ENCODE data around the gene LEKR1.
"Not testable (repeated sequence)": the region's sequence is repeated elsewhere in the genome, so short reads cannot be mapped to it uniquely, and the experiment has no call there.

Gene LEKR1

GRCh38 chr3:156826144-156826895 is at the start of gene LEKR1:
LEKR1 (plus strand) TSS chr3:156826353; CDS start chr3:156829330, 2,977 bp downstream.
- DNase-seq (ENCODE audit: low read depth), result peak; percentile 70

DNA sequence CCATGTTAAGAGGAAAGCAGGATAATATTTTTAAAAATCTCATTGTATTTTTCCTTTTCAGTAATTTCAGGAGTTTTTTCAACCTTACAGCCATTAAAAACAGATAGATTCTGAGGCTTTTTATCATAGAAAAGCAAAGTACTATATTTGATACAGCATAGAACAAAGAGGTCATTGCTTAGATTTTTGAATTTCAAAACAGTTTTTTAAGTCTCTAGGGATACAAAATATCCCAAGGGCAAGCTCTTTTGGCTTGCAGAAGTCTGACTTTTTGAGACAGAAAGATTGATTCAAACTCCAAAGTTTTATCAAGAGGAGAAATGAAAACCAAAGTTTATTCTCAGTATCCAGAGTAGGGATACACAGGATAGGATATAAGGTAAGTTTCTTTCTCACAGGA is 49.3 kb upstream of the LEKR1 start:
- DNase-seq (ENCODE audit: low read depth), result no peak

GRCh38 chr3:156781310-156782230 is 44.6 kb upstream of the LEKR1 start:
- no peak for DNase-seq (ENCODE audit: low read depth)

GRCh38 chr3:156782319-156782718 is 43.8 kb upstream of the LEKR1 start:
- no peak for DNase-seq (ENCODE audit: low read depth)

- DNase-seq (ENCODE audit: low read depth), result no peak
Observed at GRCh38 chr3:156782921-156783320, 43.2 kb upstream of the LEKR1 start.

DNA sequence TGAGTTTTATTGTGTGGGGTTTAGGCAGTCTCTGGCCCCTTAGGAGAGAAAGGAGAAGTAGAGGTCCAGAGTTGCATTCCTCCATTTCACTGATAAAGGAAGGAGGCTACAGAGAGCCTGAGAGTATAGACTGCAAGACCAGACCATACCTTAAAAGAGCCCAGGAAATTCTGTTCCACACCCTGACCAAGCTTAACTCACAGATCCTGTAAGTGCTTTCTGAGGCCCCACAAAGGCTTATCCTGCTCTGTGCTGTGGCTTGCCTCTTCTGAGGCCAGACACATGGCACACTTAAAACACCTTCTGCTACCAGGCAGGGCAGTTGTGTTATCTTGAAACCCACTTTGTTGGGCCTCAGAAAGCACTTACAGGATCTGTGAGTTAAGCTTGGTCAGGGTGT is 39.2 kb upstream of the LEKR1 start:
- DNase-seq (ENCODE audit: low read depth), result no peak

- DNase-seq (ENCODE audit: low read depth), result peak; percentile 25
Observed at GRCh38 chr3:156787926-156788663, 38.1 kb upstream of the LEKR1 start.

DNA sequence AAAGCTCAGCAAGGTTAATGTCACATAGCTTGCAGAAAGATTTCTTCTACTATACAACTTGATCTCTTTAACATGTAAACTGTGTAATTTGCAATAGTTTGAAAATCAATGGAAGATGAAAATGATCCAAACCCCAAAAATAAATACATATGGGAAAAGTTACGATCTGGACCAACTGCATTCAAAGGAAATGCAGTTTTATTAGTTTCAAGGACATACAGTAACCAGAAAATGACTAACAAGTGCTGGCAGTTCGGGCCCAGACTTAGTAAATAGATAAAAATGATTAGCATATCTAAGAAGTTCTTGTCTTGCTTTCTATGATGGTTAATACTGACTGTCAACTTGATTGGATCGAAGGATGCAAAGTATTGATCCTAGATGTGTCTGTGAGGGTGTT is 37.3 kb upstream of the LEKR1 start:
- no peak for DNase-seq (ENCODE audit: low read depth)

DNA sequence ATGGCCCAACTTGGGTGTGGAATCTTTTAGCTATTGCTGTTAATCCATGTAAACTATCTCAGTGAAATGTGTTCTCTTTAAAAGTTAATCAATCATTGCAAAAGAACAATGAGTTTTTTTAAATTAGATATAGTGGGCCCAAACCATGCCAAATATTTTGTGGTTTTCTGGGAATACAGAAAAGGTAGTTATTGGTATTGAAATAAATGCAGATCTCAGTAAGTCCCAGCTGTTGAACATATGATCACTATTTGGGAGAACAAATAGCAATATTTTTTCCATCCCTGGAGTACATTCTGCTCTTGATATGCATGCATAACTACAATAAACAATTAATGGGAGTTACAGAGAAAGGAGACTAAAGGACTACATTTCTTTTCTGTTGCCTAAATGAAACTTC is 36.0 kb upstream of the LEKR1 start:
- no peak for DNase-seq (ENCODE audit: low read depth)

DNA sequence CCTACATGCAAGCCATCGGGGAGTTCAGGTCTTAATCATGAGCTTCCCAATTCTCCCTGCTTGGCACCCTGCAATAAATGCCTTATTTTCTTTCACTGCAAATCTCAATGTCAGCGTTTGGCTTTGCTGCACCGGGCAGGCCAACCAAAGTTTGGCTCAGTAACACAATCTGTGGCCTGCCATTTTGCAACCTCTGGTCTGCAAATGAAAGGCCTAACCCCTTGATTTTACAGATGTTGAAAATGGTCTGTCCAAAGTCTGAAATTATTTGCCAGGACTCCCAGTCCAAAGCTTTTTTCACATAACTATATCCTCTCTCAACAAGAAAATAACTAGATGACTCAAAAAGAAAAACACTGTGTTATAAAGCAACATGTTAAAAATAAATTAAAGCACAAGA is 34.0 kb upstream of the LEKR1 start:
- DNase-seq (ENCODE audit: low read depth), result no peak

GRCh38 chr3:156792536-156792935 is 33.6 kb upstream of the LEKR1 start:
- DNase-seq (ENCODE audit: low read depth), result no peak

DNA sequence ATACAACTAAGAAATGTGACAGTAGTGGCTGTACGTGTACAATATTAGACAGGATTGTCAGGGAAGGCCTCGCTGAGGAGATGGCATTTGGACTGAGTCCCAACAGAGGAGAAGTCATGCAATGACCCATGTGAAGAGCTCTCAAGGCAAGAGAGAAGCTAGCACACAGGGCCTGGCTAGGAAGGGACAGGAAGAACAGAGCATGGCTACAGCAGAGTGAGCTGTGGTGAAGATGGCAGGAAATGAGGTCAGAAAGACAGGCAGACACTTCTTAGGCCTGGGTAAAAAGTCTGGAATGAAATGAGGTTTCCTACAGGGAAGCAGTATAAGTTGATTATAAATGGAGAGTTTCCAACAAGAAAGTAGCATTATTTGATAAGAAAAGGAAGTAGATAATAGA is 33.2 kb upstream of the LEKR1 start:
- no peak for DNase-seq (ENCODE audit: low read depth)

DNA sequence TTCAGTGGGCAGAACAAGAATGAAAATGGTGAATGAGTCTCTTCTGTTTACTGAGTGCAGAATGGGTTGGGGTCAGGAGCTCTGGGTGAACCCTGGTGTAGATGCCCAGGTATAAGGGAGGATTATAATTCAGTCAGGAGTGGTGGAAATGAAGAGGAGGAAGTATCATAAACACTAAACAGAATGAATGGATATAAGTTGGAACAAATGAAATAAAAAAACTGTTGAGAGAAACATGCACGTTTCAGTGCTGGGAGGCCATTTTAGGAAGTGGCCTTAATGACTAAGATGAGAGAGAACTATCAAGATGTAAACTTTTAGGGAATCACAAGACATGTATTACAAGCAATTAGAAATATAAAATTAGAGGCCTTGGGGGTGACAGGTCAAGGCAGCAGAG is 32.8 kb upstream of the LEKR1 start:
- DNase-seq (ENCODE audit: low read depth), result no peak

- no peak for DNase-seq (ENCODE audit: low read depth)
Observed at GRCh38 chr3:156793851-156794250, 32.3 kb upstream of the LEKR1 start.

DNA sequence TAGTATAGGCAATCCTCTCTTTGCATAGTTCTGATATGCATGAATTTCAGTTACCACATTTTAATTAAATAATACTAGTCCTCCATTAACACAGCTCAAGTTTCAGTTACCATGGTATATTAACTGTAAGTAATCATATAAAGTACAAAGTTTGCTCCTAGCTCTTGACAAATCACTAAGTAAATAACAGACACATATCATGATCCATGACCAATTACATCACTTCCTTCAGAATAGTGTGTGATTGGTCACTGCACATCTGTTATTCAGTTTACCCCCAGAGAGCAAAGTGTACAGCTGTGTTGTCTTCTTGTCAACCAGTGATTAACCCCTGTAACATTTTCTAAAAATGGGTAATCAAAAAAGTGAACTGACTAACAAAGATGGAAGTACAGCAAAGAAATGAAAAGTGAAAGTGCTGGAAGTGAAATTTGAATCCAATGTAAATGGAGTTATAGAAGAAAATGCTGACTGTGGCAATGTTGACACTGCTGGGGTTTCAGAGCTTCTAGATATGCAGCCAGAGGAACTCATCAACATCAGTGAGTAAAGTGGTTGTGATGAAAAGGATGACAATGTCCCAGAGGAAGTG is 30.2 kb upstream of the LEKR1 start:
- no peak for DNase-seq (ENCODE audit: low read depth)

DNA sequence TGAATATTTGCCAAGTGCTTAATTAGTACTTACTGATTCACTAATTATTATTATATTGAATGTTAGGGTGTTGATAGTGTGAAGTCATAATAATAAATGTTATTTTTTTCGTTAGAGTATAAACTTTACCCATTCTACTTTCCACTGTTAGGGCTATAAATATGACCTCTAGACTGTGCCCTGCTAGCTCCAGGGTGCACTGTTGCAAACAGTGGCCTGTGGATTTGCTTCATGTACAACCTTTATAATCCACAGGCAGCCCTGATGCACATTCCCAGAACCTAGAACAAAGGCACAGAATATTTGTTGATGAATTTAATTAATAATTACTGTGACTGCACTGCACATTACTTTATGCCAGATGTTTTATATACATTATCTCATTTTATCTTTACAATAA is 28.8 kb upstream of the LEKR1 start:
- no peak for DNase-seq (ENCODE audit: low read depth)

DNA sequence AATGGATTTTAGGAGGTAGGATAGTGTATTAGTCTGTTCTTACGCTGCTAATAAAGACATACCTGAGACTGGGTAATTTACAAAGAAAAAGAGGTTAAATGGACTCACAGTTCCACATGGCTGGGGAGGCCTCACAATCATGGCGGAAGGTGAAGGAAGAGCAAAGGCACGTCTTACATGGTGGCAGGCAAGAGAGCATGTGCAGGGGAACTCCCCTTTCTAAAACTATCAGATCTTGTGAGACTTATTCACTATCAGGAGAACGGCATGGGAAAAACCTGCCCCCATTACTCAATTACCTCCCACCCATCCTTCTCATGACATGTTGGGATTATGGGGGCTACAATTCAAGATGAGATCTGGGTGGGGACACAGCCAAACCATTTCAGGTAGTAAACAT is 25.9 kb upstream of the LEKR1 start:
- not testable (repeated sequence) for DNase-seq (ENCODE audit: low read depth)

- no peak for DNase-seq (ENCODE audit: low read depth)
Observed at GRCh38 chr3:156801746-156802145, 24.4 kb upstream of the LEKR1 start.

GRCh38 chr3:156802821-156803606 is 23.1 kb upstream of the LEKR1 start:
- no peak for DNase-seq (ENCODE audit: low read depth)

- no peak for DNase-seq (ENCODE audit: low read depth)
Observed at GRCh38 chr3:156803952-156804741, 22.0 kb upstream of the LEKR1 start.

- DNase-seq (ENCODE audit: low read depth), result no peak
Observed at GRCh38 chr3:156806698-156807097, 19.5 kb upstream of the LEKR1 start.
